Neural cell (in vitro differentiated cells): Measurements from ENCODE around the gene GASK1B.

Source experiments
- CTCF ChIP-seq: fragments of 450-650 bp; IDR thresholded peaks from 2 replicates; pipeline ENCODE4 v1.5.1; 2014; ENCODE audit warnings: antibody characterized with exemption, mild to moderate bottlenecking, moderate library complexity; ENCODE audit not compliant: poor library complexity, severe bottlenecking
- EP300 ChIP-seq: fragments of 450-650 bp; conservative IDR thresholded peaks from 2 replicates; pipeline ENCODE4 v1.6.1; 2014; ENCODE audit warnings: antibody characterized with exemption, mild to moderate bottlenecking, moderate library complexity; ENCODE audit not compliant: poor library complexity, severe bottlenecking
- EZH2 ChIP-seq: fragments of 200-600, 300-800 bp; shearing (Covaris generic), sonication (generic); IDR thresholded peaks from 2 replicates; pipeline ENCODE4 v1.6.1; 2014; ENCODE audit warnings: antibody characterized with exemption, low read length, borderline replicate concordance, mild to moderate bottlenecking; ENCODE audit not compliant: insufficient read depth, poor library complexity, severe bottlenecking
- MXI1 ChIP-seq: fragments of 450-650 bp; conservative IDR thresholded peaks from 2 replicates; pipeline ENCODE4 v1.6.1; 2014; ENCODE audit warnings: antibody characterized with exemption, mild to moderate bottlenecking; ENCODE audit not compliant: poor library complexity, severe bottlenecking
- POLR2AphosphoS5 ChIP-seq: IDR thresholded peaks from 2 replicates; pipeline ENCODE4 v1.6.1; 2012
- RAD21 ChIP-seq: fragments of 450-650 bp; conservative IDR thresholded peaks from 2 replicates; pipeline ENCODE4 v1.6.1; 2014; ENCODE audit warnings: antibody characterized with exemption, mild to moderate bottlenecking, moderate library complexity
- REST ChIP-seq: IDR thresholded peaks from 2 replicates; pipeline ENCODE4 v1.6.1; 2012; ENCODE audit warnings: borderline replicate concordance
- SMC3 ChIP-seq: fragments of 450-650 bp; conservative IDR thresholded peaks from 2 replicates; pipeline ENCODE4 v1.6.1; 2014; ENCODE audit warnings: antibody characterized with exemption, mild to moderate bottlenecking, moderate library complexity; ENCODE audit not compliant: poor library complexity
- TAF1 ChIP-seq: IDR thresholded peaks from 2 replicates; pipeline ENCODE4 v1.6.1; 2012; ENCODE audit warnings: low read depth

GRCh38 chr4:158169931-158170690 lies 2.7 kb downstream of the GASK1B start:
- TF ChIP-seq EP300 (no peak), CTCF (no peak), REST (no peak), EZH2 (no peak), POLR2AphosphoS5 (no peak), RAD21 (no peak), MXI1 (no peak), TAF1 (no peak), SMC3 (no peak)
